ENCODE measurements around the gene SRPRB. TPM values are rescaled to one million over a fixed set of nuclear protein-coding genes. Genes with fewer than 3 reads are reported as not detected.
"Not testable (repeated sequence)": the region's sequence is repeated elsewhere in the genome, so short reads cannot be mapped to it uniquely, and the experiment has no call there.

Gene SRPRB
- total and polyA plus RNA-seq, 5 donors from 2014 or later, result 23.8 to 57.2 (median 36.4) TPM

DNA sequence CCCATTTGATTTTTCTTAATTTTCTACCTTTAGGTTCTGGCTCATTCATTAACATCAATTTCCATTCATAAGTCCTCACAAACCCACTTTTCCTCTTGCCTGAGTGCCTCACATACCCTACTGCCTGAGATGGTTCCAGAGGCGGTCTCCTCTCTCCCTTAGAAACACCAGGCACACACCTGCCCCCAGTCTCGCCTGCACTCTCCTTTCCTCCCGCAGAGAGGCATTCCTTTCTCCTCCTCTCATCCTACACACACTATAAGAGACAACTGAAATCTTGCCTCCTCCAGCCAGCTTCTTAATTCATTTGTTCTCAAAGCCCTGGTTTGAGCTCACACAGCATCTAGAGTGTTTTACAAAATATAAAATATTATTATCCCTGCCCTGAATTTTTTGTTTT is 31.9 kb upstream of the SRPRB start:
- Mint-ChIP-seq H3K27me3 (peaks cover 11% of the 10 kb centered on the region), H3K36me3 (no peaks in the 10 kb centered on the region), H3K4me3 (no peak overlapping the region), H3K4me1 (no peaks in the 10 kb centered on the region), H3K9me3 (peaks cover 0 to 4% (median 0%) of the 10 kb centered on the region in 7 donors), H3K27ac (no peak overlapping the region)
- ATAC-seq (ENCODE audit: low read depth in 2 of 2) (no peak), DNase-seq (no peak)
- no peak overlapping the region for H3K27ac ChIP-seq (ENCODE audit: insufficient read depth, low read length, poor library complexity, severe bottlenecking)
- H3K27me3 ChIP-seq (ENCODE audit: control insufficient read depth, insufficient read depth, low read length), result peaks cover 5% of the 10 kb centered on the region
- H3K4me1 ChIP-seq (ENCODE audit: control insufficient read depth, insufficient read depth, low read length, poor library complexity, severe bottlenecking), result no peaks in the 10 kb centered on the region
- no peaks in the 10 kb centered on the region for H3K36me3 ChIP-seq (ENCODE audit: control insufficient read depth, insufficient read depth, low read length)
- no peaks in the 10 kb centered on the region for H3K9me3 ChIP-seq (ENCODE audit: control insufficient read depth in 2 of 2, low read length in 2 of 2)
- H3K4me3 ChIP-seq (ENCODE audit: low read depth, low read length), result no peak overlapping the region

DNA sequence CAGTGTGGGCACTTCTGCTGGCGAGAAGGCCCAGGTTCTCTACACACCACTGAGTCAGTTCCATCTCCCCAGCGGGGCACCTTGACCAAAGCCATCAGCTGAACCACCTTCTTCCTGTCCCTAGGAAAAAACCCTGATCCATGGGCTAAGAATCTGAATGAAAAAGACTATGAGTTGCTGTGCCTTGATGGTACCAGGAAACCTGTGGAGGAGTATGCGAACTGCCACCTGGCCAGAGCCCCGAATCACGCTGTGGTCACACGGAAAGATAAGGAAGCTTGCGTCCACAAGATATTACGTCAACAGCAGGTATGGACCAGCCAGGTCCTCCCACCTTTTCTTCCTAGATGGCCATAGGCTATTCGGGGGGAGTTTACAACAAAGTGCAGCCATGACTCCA is 30.3 kb upstream of the SRPRB start:
- H3K4me1 ChIP-seq (ENCODE audit: control insufficient read depth, insufficient read depth, low read length, poor library complexity, severe bottlenecking), result no peaks in the 10 kb centered on the region
- H3K4me3 ChIP-seq (ENCODE audit: low read depth, low read length), result no peak overlapping the region
- H3K36me3 Mint-ChIP-seq, result no peaks in the 10 kb centered on the region
- H3K27me3 Mint-ChIP-seq, result peaks cover 26% of the 10 kb centered on the region
- H3K9me3 Mint-ChIP-seq, result peaks cover 0 to 7% (median 0%) of the 10 kb centered on the region in 7 donors
- peaks cover 8% of the 10 kb centered on the region for H3K27me3 ChIP-seq (ENCODE audit: control insufficient read depth, insufficient read depth, low read length)
- H3K27ac ChIP-seq (ENCODE audit: insufficient read depth, low read length, poor library complexity, severe bottlenecking), result no peak overlapping the region
- no peak overlapping the region for H3K4me3 Mint-ChIP-seq
- H3K4me1 Mint-ChIP-seq, result no peaks in the 10 kb centered on the region
- H3K36me3 ChIP-seq (ENCODE audit: control insufficient read depth, insufficient read depth, low read length), result no peaks in the 10 kb centered on the region
- no peaks in the 10 kb centered on the region for H3K9me3 ChIP-seq (ENCODE audit: control insufficient read depth in 2 of 2, low read length in 2 of 2)
- no peak for ATAC-seq (ENCODE audit: low read depth in 2 of 2)
- no peak overlapping the region for H3K27ac Mint-ChIP-seq
- no peak for DNase-seq

DNA sequence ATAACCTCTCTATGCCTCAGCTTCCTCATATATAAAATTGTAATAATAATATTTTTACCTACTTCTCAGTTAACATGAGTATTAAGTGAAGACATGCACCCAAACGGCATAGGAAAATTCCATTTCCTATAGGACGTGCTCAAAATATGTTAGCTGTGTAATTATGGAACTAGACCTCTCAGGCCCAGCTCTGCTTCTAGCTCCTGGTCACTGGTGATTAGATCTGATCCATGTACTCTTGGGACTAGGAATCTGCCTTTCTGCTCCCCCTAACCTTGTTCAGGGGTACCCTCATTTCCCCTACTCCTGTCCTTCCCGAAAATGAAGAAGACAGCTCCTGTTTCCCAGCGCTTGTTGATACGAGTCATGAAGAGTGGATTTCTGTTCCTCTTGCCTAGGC is 29.8 kb upstream of the SRPRB start:
- ATAC-seq (ENCODE audit: low read depth in 2 of 2), result no peak
- no peaks in the 10 kb centered on the region for H3K36me3 ChIP-seq (ENCODE audit: control insufficient read depth, insufficient read depth, low read length)
- DNase-seq, result no peak
- Mint-ChIP-seq H3K27me3 (peaks cover 26% of the 10 kb centered on the region), H3K27ac (no peak overlapping the region), H3K4me1 (no peaks in the 10 kb centered on the region), H3K9me3 (peaks cover 0 to 7% (median 0%) of the 10 kb centered on the region in 7 donors), H3K36me3 (no peaks in the 10 kb centered on the region), H3K4me3 (no peak overlapping the region)
- no peak overlapping the region for H3K4me3 ChIP-seq (ENCODE audit: low read depth, low read length)
- no peaks in the 10 kb centered on the region for H3K4me1 ChIP-seq (ENCODE audit: control insufficient read depth, insufficient read depth, low read length, poor library complexity, severe bottlenecking)
- H3K9me3 ChIP-seq (ENCODE audit: control insufficient read depth in 2 of 2, low read length in 2 of 2), result no peaks in the 10 kb centered on the region
- H3K27ac ChIP-seq (ENCODE audit: insufficient read depth, low read length, poor library complexity, severe bottlenecking), result no peak overlapping the region
- H3K27me3 ChIP-seq (ENCODE audit: control insufficient read depth, insufficient read depth, low read length), result peaks cover 8% of the 10 kb centered on the region

DNA sequence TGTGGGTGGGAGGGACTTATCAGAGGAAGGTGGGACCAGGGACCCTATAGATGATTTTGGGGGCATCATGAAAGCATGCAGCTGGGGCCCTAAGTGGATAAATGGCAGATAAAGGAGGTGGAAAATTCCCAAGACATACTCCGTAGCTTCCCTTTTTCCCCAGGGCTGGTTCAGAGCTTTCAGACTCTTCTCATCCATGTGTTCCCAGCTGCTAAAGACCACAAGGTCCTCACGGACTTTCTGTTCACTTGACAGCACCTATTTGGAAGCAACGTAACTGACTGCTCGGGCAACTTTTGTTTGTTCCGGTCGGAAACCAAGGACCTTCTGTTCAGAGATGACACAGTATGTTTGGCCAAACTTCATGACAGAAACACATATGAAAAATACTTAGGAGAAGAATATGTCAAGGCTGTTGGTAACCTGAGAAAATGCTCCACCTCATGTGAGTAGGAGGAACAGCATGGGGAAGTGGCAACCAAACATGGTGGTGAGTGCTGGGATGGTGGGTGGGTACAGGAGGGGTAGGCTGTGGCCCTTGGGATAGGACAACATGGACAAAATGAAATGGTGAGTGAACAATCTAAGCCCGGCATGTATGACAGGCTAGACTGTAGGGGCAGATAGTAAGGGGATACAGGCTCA is 28.7 kb upstream of the SRPRB start:
- Mint-ChIP-seq H3K27ac (no peak overlapping the region), H3K36me3 (no peaks in the 10 kb centered on the region), H3K4me3 (no peak overlapping the region), H3K9me3 (peaks cover 0 to 8% (median 0%) of the 10 kb centered on the region in 7 donors), H3K4me1 (no peaks in the 10 kb centered on the region), H3K27me3 (peaks cover 29% of the 10 kb centered on the region)
- peaks cover 8% of the 10 kb centered on the region for H3K27me3 ChIP-seq (ENCODE audit: control insufficient read depth, insufficient read depth, low read length)
- no peaks in the 10 kb centered on the region for H3K9me3 ChIP-seq (ENCODE audit: control insufficient read depth in 2 of 2, low read length in 2 of 2)
- no peak for ATAC-seq (ENCODE audit: low read depth in 2 of 2)
- no peak overlapping the region for H3K4me3 ChIP-seq (ENCODE audit: low read depth, low read length)
- no peak for DNase-seq
- no peaks in the 10 kb centered on the region for H3K36me3 ChIP-seq (ENCODE audit: control insufficient read depth, insufficient read depth, low read length)
- no peaks in the 10 kb centered on the region for H3K4me1 ChIP-seq (ENCODE audit: control insufficient read depth, insufficient read depth, low read length, poor library complexity, severe bottlenecking)
- no peak overlapping the region for H3K27ac ChIP-seq (ENCODE audit: insufficient read depth, low read length, poor library complexity, severe bottlenecking)

DNA sequence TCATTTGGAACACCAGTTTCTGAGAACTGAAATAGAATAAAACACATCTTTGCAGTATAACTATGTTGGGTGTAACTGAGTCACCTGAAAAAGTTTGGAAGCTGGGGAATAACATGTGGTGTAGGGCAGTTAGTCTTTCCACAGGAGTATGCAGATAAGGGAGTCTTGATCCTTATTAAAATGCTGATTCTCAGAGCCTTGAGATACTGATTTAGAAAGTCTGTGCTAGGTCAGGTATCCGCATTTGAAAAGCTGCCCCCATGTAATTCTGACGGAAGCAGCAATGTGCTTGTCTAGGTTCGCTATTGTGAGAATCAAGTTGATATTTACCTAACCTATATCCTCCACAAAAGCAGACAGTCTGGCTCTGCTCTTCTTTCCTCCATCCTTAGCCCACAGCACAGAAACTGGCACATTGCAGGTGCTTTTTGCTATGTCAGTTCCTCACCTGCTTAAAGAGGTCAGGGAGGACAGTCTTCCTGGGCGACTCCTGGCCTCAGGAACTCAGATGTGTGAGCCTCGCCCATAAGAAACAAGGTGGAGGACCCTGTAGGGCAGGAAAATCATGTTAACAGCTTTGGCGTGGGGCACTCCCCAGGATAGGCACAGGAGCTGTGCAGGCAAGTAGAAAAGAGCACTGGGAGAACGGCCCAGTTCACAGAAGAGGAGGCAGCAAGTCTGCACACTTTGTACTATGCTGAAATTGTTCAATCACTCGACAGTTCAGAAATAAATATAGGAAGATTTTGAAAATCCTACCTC is 27.6 kb upstream of the SRPRB start:
- Histone ChIP-seq H3K27me3 (ENCODE audit: control insufficient read depth, insufficient read depth, low read length) (peaks cover 14% of the 10 kb centered on the region), H3K9me3 (ENCODE audit: control insufficient read depth in 2 of 2, low read length in 2 of 2) (no peaks in the 10 kb centered on the region), H3K4me1 (ENCODE audit: control insufficient read depth, insufficient read depth, low read length, poor library complexity, severe bottlenecking) (no peaks in the 10 kb centered on the region), H3K36me3 (ENCODE audit: control insufficient read depth, insufficient read depth, low read length) (no peaks in the 10 kb centered on the region), H3K4me3 (ENCODE audit: low read depth, low read length) (no peak overlapping the region), H3K27ac (ENCODE audit: insufficient read depth, low read length, poor library complexity, severe bottlenecking) (no peak overlapping the region)
- ATAC-seq (ENCODE audit: low read depth in 2 of 2) (no peak), DNase-seq (no peak)
- H3K9me3 Mint-ChIP-seq, result peaks cover 0 to 8% (median 0%) of the 10 kb centered on the region in 7 donors
- no peaks in the 10 kb centered on the region for H3K36me3 Mint-ChIP-seq
- no peak overlapping the region for H3K27ac Mint-ChIP-seq
- H3K27me3 Mint-ChIP-seq, result peaks cover 35% of the 10 kb centered on the region
- H3K4me3 Mint-ChIP-seq, result no peak overlapping the region
- H3K4me1 Mint-ChIP-seq, result no peaks in the 10 kb centered on the region

DNA sequence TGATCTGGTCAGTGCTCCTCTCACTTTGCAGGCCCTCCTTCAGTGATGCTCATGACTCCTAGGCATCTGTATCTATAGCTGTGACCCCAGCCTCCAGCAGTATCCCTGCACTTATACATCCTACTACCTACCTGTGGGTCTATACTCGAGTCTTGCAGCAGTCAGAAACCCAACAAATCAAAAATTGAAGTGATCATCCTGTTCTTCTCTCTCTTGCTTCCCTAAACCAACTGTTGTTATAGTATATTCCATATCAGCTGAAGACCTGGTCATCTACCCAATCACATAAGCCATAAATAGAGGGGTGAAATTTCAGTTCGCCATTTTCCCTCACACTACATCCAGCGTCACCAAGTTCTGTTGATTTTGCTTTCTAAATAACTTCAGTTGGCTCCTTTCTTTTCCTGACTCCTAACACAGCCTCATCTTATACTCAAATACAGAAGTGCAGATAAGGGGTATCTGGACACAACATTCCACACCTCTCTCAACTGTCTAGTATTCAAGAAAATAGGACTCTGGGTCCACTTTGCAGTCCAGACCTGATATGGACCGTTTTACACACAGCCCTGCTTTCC is 25.9 kb upstream of the SRPRB start:
- peaks cover 0 to 4% (median 0%) of the 10 kb centered on the region in 7 donors for H3K9me3 Mint-ChIP-seq

DNA sequence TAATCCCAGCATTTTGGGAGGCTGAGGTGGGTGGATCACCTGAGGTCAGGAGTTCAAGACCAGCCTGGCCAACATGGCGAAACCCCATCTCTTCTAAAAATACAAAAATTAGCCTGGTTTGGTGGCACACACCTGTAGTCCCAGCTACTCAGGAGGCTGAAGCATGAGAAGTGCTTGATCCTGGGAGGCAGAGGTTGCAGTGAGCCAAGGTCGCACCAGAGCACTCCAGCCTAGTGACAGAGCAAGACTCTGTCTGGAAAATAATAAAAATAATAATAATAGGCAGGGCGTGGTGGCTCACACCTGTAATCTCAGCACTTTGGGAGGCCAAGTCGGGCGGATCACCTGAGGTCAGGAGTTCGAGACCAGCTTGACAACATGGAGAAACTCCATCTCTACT is 24.9 kb upstream of the SRPRB start:
- not testable (repeated sequence) for H3K4me1 ChIP-seq (ENCODE audit: control insufficient read depth, insufficient read depth, low read length, poor library complexity, severe bottlenecking); H3K36me3 ChIP-seq (ENCODE audit: control insufficient read depth, insufficient read depth, low read length); H3K4me3 ChIP-seq (ENCODE audit: low read depth, low read length); DNase-seq; H3K4me1 Mint-ChIP-seq; H3K27ac Mint-ChIP-seq; H3K27ac ChIP-seq (ENCODE audit: insufficient read depth, low read length, poor library complexity, severe bottlenecking); H3K9me3 Mint-ChIP-seq; H3K4me3 Mint-ChIP-seq; ATAC-seq (ENCODE audit: low read depth in 2 of 2); H3K9me3 ChIP-seq (ENCODE audit: control insufficient read depth in 2 of 2, low read length in 2 of 2); H3K36me3 Mint-ChIP-seq
- H3K27me3 Mint-ChIP-seq, result peaks cover 25% of the 10 kb centered on the region
- peaks cover 11% of the 10 kb centered on the region for H3K27me3 ChIP-seq (ENCODE audit: control insufficient read depth, insufficient read depth, low read length)

More for the DNA sequence above, 25.9 kb upstream of the SRPRB start:
- no peaks in the 10 kb centered on the region for H3K4me1 ChIP-seq (ENCODE audit: control insufficient read depth, insufficient read depth, low read length, poor library complexity, severe bottlenecking)
- no peak overlapping the region for H3K4me3 ChIP-seq (ENCODE audit: low read depth, low read length)
- no peak for ATAC-seq (ENCODE audit: low read depth in 2 of 2)
- Mint-ChIP-seq H3K27me3 (peaks cover 25% of the 10 kb centered on the region), H3K27ac (peak overlapping the region in 1 of 3 donors; percentile 2), H3K4me1 (no peaks in the 10 kb centered on the region), H3K4me3 (no peak overlapping the region), H3K36me3 (no peaks in the 10 kb centered on the region)
- H3K27me3 ChIP-seq (ENCODE audit: control insufficient read depth, insufficient read depth, low read length), result peaks cover 15% of the 10 kb centered on the region
- no peak for DNase-seq
- no peaks in the 10 kb centered on the region for H3K36me3 ChIP-seq (ENCODE audit: control insufficient read depth, insufficient read depth, low read length)
- no peaks in the 10 kb centered on the region for H3K9me3 ChIP-seq (ENCODE audit: control insufficient read depth in 2 of 2, low read length in 2 of 2)
- no peak overlapping the region for H3K27ac ChIP-seq (ENCODE audit: insufficient read depth, low read length, poor library complexity, severe bottlenecking)

Data from CD4-positive, CD25-positive, alpha-beta regulatory T cell (primary cell).